HEK293 (cell line): ENCODE results near the gene FAM118A.

Experiments used
- CTCF ChIA-PET: fragments of 350-600 bp; formaldehyde crosslinking; extraction: SDS; loops from one replicate; lab custom pipeline; 2021; ENCODE audit warnings: antibody characterized with exemption; lab: Yijun Ruan, JAX
- POLR2A ChIA-PET: fragments of 300-600 bp; formaldehyde crosslinking; extraction: SDS; loops from one replicate; lab custom pipeline; 2020; ENCODE audit warnings: antibody characterized with exemption, inconsistent platforms; lab: Yijun Ruan, JAX
- H3K27ac ChIP-seq: fragments of 200-500 bp; sonication (Bioruptor generic); 2 replicates; pipeline ENCODE4 v1.5.1; 2014; ENCODE audit warnings: low read depth, low read length, control low read depth, inconsistent platforms; ENCODE audit errors: extremely low read depth
- H3K36me3 ChIP-seq, 2 experiments: fragments of 200-500 bp in 1 of 2; sonication (Bioruptor generic) in 1 of 2; 1 replicate in 1 of 2; 2 replicates in 1 of 2; pipeline ENCODE4 v1.5.1; 2014 to 2017; ENCODE audit warnings: inconsistent platforms in 2 of 2, low read length in 2 of 2; ENCODE audit not compliant: control insufficient read depth in 2 of 2, insufficient read depth in 1 of 2
- H3K4me1 ChIP-seq: fragments of 200-500 bp; sonication (Bioruptor generic); 2 replicates; pipeline ENCODE4 v1.5.1; 2014; ENCODE audit warnings: mild to moderate bottlenecking, low read length, inconsistent platforms; ENCODE audit not compliant: control insufficient read depth, insufficient read depth
- H3K4me3 ChIP-seq: 2 replicates; pipeline ENCODE4 v1.5.1; 2011; ENCODE audit warnings: low read depth, mild to moderate bottlenecking, control low read depth, low read length, moderate library complexity
- H3K9me3 ChIP-seq: fragments of 200-500 bp; sonication (Bioruptor generic); 2 replicates; pipeline ENCODE4 v1.5.1; 2014; ENCODE audit warnings: low read depth, low read length, inconsistent platforms; ENCODE audit not compliant: control insufficient read depth, insufficient read depth
- GLIS2 ChIP-seq: fragments of 450-650 bp; formaldehyde crosslinking; IDR thresholded peaks from 2 replicates; pipeline ENCODE4 v1.5.1; 2016; ENCODE audit warnings: missing biosample characterization, missing genetic modification characterization
- KLF1 ChIP-seq: fragments of 450-650 bp; formaldehyde crosslinking; IDR thresholded peaks from 2 replicates; pipeline ENCODE4 v1.5.1; 2016; ENCODE audit warnings: missing biosample characterization, missing genetic modification characterization
- SCRT1 ChIP-seq: fragments of 450-650 bp; formaldehyde crosslinking; IDR thresholded peaks from 2 replicates; pipeline ENCODE4 v1.5.1; 2016; ENCODE audit warnings: missing biosample characterization, missing genetic modification characterization, borderline replicate concordance
- SETDB1 ChIP-seq: IDR thresholded peaks from one replicate; pipeline ENCODE4 v1.6.1; 2017; ENCODE audit warnings: mild to moderate bottlenecking, low read length, moderate library complexity, mixed read lengths; ENCODE audit not compliant: insufficient read length
- ZIC2 ChIP-seq: fragments of 450-650 bp; formaldehyde crosslinking; IDR thresholded peaks from 2 replicates; pipeline ENCODE4 v1.5.1; 2016; ENCODE audit warnings: missing biosample characterization, missing genetic modification characterization
- ZNF121 ChIP-seq: fragments of 450-650 bp; formaldehyde crosslinking; IDR thresholded peaks from 2 replicates; pipeline ENCODE4 v1.5.1; 2016; ENCODE audit warnings: missing biosample characterization, missing genetic modification characterization
- ZNF266 ChIP-seq: fragments of 450-650 bp; formaldehyde crosslinking; IDR thresholded peaks from 2 replicates; pipeline ENCODE4 v1.5.1; 2016; ENCODE audit warnings: missing biosample characterization, missing genetic modification characterization, low read depth
- ZNF658 ChIP-seq: fragments of 450-650 bp; formaldehyde crosslinking; IDR thresholded peaks from 2 replicates; pipeline ENCODE4; 2016; ENCODE audit warnings: missing biosample characterization, missing genetic modification characterization
- ZNF677 ChIP-seq: fragments of 450-650 bp; IDR thresholded peaks from 2 replicates; pipeline ENCODE4 v1.5.0; 2018; ENCODE audit warnings: missing biosample characterization, mild to moderate bottlenecking, missing genetic modification characterization, moderate library complexity
- ZNF747 ChIP-seq: fragments of 450-650 bp; formaldehyde crosslinking; IDR thresholded peaks from 2 replicates; pipeline ENCODE4 v1.5.1; 2016; ENCODE audit warnings: missing biosample characterization, missing genetic modification characterization
- ZXDB ChIP-seq: fragments of 450-650 bp; formaldehyde crosslinking; IDR thresholded peaks from 2 replicates; pipeline ENCODE4 v1.5.1; 2016; ENCODE audit warnings: missing biosample characterization, missing genetic modification characterization
- TF ChIP-seq, protein P1 (sequence below): fragments of 450-650 bp; formaldehyde crosslinking; IDR thresholded peaks from 2 replicates; pipeline ENCODE4 v1.5.1; 2016; ENCODE audit warnings: missing biosample characterization, missing genetic modification characterization, low read depth
- TF ChIP-seq, protein P2 (sequence below): fragments of 450-650 bp; formaldehyde crosslinking; IDR thresholded peaks from 2 replicates; pipeline ENCODE4 v1.5.1; 2016; ENCODE audit warnings: missing biosample characterization, missing genetic modification characterization
- TF ChIP-seq, protein P3 (sequence below): fragments of 450-650 bp; formaldehyde crosslinking; IDR thresholded peaks from 2 replicates; pipeline ENCODE4 v1.5.1; 2017; ENCODE audit warnings: missing biosample characterization, missing genetic modification characterization

The FAM118A gene

DNA sequence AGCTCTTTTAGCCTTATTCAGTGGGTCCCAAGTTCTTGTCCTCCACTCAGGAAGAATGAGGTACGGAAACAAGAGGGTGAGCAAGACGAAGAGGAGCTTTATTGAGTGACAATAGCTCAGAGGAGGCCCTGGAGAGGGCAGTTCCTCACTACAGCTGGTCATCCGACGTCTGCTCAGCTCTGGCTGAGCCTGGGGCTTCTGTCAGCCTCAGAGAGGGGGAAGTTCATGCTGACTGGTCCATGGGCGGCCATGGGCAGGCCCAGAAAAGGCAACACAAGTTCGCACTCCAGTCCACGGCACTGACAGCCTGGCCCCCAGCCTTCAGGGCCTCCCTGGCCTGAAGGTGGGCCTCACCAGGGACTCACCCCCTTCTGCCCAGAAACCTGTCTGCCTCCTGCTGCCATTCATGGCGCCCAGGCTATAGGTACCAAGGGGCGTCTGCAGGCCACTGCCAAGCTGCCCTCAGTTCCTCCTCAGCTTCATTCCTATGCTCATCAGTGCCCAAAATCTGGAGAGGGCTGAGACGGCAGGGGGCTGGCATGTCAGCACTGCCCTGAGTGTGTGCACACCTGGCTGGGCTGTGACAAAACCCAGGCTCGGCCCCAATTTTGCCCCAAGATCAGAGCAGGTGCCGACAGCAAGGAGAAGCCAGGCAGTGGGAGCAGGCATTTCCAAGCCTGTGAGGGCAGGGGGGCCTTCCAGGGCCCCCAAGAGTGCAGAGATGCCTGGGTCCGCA, 47.4 kb upstream of the FAM118A start:
- H3K9me3 ChIP-seq, result no peaks in the 10 kb centered on the region
- ChIA-PET POLR2A (no interaction called here), CTCF (interaction anchor here (0.6 to 1.4 kb wide), 5 partner anchors 10 to 575 kb away, joined by 3 to 5 read pairs (median 3); no protein-coding TSS in a partner anchor)
- no peak overlapping the region for H3K27ac ChIP-seq
- H3K4me3 ChIP-seq, result no peak overlapping the region
- no peaks in the 10 kb centered on the region for H3K36me3 ChIP-seq
- TF ChIP-seq GLIS2, result peak; percentile 21; the same call in 1 of the 2 replicates
- TF ChIP-seq SETDB1, result no peak
- H3K4me1 ChIP-seq, result peaks cover 3% of the 10 kb centered on the region; the same call in 1 of the 2 replicates

DNA sequence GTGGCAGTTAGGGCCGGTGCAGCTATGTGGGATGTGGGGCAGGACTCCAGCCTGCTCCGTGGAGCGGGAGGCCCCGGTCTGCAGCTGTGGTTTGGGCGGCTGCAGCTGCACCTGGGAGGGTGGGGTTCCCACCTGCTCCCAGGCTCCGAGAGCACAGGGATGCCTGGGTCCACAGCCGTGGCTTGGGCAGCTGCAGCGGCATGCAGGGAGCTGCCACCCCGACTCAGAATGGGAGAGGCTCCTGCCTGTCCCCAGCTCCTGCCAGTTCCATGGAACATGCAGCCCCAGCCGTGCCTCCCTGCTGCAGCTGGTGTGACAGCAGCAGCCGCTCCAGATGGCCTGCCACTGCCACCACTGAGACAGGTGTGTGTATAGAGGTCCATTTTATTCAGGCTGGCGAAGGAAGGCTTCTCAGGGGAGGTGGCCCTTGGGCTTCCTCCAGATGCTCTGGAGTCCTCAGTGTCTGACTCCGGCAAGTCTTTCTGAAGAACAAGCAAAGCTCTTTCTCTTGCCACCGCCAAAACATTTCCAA, 46.7 kb upstream of the FAM118A start:
- Histone ChIP-seq H3K36me3 (no peaks in the 10 kb centered on the region), H3K4me3 (no peak overlapping the region), H3K27ac (no peak overlapping the region), H3K9me3 (no peaks in the 10 kb centered on the region), H3K4me1 (peaks cover 3% of the 10 kb centered on the region; the same call in 1 of the 2 replicates)
- TF ChIP-seq, protein P1, sequence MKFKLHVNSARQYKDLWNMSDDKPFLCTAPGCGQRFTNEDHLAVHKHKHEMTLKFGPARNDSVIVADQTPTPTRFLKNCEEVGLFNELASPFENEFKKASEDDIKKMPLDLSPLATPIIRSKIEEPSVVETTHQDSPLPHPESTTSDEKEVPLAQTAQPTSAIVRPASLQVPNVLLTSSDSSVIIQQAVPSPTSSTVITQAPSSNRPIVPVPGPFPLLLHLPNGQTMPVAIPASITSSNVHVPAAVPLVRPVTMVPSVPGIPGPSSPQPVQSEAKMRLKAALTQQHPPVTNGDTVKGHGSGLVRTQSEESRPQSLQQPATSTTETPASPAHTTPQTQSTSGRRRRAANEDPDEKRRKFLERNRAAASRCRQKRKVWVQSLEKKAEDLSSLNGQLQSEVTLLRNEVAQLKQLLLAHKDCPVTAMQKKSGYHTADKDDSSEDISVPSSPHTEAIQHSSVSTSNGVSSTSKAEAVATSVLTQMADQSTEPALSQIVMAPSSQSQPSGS (tag by site-specific recombination), result no peak
- TF ChIP-seq ZNF266 (tag by site-specific recombination) (no peak), ZXDB (no peak), ZNF658 (tag by site-specific recombination) (no peak), ZNF121 (no peak), ZIC2 (tag by site-specific recombination) (no peak), KLF1 (tag by site-specific recombination) (no peak), ZNF677 (no peak), SCRT1 (tag by site-specific recombination) (no peak), ZNF747 (tag by site-specific recombination) (no peak)
- TF ChIP-seq, protein P2, sequence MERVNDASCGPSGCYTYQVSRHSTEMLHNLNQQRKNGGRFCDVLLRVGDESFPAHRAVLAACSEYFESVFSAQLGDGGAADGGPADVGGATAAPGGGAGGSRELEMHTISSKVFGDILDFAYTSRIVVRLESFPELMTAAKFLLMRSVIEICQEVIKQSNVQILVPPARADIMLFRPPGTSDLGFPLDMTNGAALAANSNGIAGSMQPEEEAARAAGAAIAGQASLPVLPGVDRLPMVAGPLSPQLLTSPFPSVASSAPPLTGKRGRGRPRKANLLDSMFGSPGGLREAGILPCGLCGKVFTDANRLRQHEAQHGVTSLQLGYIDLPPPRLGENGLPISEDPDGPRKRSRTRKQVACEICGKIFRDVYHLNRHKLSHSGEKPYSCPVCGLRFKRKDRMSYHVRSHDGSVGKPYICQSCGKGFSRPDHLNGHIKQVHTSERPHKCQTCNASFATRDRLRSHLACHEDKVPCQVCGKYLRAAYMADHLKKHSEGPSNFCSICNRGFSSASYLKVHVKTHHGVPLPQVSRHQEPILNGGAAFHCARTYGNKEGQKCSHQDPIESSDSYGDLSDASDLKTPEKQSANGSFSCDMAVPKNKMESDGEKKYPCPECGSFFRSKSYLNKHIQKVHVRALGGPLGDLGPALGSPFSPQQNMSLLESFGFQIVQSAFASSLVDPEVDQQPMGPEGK (tag by site-specific recombination), result no peak
- TF ChIP-seq, protein P3, sequence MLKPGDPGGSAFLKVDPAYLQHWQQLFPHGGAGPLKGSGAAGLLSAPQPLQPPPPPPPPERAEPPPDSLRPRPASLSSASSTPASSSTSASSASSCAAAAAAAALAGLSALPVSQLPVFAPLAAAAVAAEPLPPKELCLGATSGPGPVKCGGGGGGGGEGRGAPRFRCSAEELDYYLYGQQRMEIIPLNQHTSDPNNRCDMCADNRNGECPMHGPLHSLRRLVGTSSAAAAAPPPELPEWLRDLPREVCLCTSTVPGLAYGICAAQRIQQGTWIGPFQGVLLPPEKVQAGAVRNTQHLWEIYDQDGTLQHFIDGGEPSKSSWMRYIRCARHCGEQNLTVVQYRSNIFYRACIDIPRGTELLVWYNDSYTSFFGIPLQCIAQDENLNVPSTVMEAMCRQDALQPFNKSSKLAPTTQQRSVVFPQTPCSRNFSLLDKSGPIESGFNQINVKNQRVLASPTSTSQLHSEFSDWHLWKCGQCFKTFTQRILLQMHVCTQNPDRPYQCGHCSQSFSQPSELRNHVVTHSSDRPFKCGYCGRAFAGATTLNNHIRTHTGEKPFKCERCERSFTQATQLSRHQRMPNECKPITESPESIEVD (tag by site-specific recombination), result no peak
- POLR2A ChIA-PET, result no interaction called here
- CTCF ChIA-PET, result interaction anchor here (0.6 to 1.4 kb wide), 4 partner anchors 54 to 576 kb away, joined by 3 to 5 read pairs (median 3); no protein-coding TSS in a partner anchor
